ENCODE measurements around the gene ZFAND3.
"Not testable (repeated sequence)": the region's sequence is repeated elsewhere in the genome, so short reads cannot be mapped to it uniquely, and the experiment has no call there.

Gene ZFAND3

DNA sequence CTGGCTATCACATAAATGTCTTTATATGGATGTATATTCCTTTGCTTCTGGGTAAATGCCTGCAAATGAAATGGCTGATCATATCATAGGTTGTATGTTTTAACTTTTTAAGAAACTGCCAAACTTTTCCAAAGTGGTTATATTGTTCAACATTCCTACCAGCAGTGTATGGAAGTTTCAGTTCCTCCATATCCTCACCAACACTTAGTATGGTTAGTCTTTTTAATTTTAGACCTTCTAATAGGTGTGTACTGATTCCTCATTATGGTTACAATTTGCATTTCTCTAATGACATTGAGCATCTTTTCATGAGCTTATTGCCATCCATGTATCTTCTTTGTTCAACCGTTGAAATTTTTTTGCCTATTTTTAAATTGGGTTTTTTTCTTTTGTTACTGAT lies 155.4 kb downstream of the ZFAND3 start:
- no peak for DNase-seq

DNA sequence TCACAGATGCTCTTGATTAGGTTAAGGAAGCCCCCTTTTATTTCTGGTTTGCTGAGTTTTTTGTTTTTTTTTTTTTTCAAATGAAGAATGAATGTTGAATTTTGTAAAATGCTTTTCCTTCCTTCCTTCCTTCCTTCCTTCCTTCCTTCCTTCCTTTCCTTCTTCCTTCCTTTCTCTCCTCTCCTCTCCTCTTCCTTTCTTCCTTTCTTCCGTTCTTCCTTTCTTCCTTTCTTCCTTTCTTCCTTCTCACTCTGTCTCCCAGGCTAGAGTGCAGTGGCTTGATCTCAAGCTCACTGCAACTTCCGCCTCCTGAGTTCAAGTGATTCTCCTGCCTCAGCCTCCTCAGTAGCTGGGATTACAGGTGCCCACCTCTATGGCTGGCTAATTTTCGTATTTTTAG lies 158.2 kb downstream of the ZFAND3 start:
- DNase-seq: no peak

DNA sequence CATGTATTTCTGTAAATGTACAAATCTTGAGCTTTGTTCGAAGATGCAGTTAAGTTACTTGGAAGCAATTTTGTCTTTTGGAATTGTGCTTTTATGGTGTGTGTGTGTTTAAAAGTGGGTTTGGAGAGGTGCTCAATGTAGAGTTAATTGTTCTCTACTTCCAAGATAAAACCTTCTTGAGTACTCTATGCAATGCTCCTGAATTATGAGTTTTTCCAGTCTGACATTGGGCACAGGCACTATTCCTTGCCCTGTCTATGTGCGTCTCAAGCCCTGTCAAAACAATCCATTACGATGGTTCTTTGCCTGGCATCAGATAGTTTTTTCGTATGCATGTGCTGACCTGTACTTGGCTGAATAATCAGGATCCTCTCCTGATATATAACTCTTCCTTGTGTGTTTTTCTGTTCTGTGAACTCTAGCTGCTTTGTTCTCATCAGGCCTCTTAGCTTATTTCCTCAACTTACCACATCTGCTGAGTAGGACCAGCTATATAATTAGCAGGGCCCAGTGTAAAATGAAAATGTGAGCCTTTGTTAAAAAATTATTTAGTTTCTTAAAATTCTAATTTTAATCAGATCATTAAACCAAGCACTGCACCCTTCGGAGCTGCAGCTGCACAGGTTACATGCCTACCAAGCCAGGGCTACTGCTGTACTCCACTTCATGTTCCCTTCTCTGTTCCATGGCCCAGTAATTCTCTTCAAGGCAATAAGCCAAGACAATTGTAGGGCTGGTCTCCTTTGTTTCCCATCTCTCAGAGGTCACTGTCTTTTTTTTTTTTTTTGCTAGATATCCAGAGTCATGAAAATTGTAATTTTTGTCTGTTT lies 160.1 kb downstream of the ZFAND3 start:
- DNase-seq: no peak

DNA sequence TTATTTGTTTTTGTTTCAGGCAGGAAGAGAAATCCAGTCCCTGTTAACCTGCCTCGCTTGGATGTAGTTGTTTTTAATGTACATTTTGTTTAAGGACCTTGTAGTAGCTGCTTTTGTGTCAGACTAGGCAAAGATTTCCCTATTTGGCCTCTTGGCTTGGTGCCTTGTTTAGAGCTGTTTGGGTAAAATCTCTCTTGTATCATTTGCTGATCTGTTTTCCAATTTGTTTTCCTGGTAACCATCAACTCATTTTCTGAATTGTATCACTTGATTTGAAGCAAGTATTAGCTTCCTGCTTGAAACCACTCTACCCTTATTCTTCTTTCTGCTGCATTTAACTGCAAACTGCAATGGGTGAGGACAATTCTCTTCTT lies 160.7 kb downstream of the ZFAND3 start:
- peak; percentile 28 for DNase-seq

DNA sequence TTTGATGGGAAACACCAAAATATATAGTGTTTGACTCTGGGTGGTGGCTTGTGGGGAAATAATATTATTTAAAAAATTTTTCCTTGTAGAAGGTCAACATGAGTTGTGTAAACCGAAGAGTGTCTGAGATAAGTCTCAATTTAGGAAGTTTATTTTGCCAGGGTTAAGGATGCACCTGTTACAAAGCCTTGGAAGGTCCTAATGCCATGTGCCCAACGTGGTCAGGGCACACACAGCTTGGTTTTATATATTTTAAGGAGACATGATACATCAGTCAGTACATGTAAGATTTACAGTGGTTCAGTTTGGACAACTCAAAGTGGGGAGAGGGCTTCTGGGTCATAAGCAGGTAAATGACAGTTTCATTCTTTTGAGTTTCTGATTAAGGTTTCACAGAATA lies 162.1 kb downstream of the ZFAND3 start:
- no peak for DNase-seq

DNA sequence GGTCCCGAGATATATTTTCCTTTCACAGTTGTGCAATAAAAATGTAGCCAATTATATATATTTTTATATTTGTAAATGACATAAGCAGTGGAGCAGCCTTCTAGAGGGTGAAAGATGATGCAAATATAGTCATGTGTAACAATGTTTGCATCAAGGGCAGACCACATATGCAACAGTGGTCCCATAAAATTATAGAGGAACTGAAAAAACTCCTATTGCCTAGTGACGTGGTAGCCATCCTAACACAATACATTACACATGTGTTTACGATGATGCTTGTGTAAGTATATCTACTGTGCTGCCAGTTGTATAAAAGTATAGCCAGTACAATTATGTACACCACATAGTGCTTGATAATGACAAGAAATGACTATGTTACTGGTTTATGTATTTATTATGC lies 162.8 kb downstream of the ZFAND3 start:
- no peak for DNase-seq

DNA sequence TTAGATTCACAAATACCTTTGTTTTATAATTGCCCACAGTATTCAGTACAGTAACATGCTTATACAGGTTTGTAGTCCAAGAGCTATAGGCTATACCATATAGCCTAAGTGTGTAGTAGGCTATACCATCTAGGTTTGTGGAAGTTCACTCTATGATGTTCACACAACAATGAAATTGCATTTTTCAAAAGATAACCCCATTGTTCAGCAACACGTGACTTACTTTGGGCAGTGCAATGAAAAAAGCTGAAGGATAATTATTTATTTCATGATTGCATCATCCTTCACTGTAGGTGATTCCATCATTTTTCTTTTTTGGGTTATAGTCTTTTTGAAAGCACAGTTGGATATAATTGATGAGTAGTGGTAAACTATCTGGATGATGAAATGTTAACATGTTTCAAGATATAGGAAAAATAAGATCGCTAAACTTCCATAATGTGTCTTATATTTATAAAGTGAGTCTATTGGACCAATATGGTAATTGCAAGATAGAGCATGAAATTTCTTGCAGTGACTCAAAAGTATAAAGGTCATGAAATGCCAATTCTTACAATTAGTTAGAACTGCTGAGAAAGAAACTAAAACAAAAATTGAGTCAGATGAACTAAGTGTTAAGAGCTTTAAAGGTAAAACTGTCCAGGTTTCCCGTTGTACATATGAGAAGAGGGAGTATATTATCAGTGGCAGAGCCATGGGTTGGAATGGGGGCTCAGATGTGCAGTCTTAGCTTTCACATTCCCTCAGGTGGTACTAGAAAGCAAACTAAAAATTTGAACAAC lies 164.4 kb downstream of the ZFAND3 start:
- DNase-seq: no peak

DNA sequence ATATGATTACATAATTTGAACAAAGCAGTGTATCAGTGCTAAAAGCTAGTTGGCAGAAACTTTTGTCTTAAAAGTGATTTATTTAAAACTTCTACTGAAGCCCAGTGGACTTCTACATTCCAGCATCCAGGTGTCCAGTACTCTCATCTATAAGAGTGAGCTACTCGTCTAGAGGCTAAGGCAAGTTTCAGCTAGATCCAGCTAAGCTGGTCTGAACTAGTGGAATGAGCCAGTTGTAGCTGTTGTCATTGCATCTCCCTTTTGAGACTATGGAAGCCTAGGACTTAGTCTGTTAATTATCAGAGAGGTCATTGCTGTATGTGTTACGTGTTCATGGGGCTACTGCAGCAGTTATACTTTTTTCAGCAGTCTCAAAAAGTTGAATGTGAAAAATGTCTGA lies 165.1 kb downstream of the ZFAND3 start:
- no peak for DNase-seq

DNA sequence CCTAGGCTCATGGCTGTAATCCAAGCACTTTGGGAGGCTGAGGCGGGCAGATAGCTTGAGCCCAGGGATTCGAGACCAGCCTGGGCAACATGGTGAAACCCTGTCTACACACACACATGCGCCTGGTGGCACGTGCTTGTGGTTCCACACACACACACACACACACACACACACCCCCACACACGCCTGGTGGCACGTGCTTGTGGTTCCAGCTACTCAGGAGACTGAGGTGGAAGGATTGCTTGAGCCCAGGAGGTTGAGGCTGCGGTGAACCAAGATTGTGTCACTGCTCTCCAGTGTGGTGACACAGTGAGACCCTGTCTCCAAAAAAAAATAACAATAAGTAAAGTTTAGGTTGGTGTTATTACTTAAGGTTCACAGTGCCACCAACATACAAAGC lies 165.8 kb downstream of the ZFAND3 start:
- no peak for DNase-seq

DNA sequence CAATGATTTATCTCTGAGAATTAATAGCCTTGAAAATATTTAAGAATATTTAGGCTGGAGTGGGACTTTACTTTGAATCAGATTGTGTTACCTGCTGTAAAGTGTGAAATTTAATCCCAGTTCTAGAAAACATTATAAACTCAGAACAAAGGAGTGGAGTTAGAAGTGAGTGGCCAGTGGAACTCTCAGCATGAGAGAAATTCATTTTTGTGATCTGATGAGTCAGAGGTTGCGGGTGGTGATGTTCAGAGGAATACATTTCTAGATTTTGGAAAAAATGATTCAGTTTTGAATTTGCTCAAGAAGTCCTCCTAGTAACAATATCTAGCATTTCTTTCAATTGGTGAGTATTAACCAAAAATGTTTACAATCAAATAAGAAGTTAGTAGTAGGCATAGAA lies 167.5 kb downstream of the ZFAND3 start:
- no peak for DNase-seq

DNA sequence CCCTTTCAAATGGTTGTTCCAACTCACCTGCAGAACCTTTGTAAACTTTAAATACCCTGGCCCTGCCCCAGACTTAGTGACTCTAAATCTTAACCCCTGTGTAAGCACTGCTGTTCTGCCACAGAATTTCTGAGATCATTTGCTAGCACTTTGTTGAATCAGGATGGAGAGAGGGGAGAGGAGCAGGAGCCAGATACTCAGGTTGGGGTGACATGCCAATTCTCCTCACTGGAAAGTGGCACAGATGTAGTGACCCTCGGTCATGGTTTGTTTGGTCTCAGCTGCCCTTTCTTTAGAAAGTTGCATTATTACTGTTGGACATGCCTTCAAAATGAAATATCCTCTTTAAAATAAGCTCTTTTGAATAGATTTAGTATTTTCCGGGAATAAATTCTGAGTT lies 168.0 kb downstream of the ZFAND3 start:
- DNase-seq: no peak

DNA sequence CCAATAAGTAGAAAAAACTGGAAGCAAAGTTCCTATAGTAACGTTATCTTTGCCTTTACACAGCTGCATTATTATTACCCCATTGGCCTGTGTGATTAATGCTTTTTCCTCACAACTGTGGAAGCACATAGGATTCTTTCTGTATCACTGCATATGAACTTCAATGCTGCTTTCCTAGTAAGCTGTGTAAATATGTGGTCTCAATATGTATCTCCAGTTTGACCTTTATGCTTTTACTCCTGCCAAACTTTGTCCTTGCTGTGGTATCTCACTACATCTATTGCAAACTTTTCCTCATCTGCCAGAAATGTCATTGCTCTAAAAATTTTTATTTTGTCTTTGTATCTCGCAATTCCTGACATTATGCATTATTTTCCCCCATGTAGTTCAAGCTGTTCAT lies 168.6 kb downstream of the ZFAND3 start:
- no peak for DNase-seq

DNA sequence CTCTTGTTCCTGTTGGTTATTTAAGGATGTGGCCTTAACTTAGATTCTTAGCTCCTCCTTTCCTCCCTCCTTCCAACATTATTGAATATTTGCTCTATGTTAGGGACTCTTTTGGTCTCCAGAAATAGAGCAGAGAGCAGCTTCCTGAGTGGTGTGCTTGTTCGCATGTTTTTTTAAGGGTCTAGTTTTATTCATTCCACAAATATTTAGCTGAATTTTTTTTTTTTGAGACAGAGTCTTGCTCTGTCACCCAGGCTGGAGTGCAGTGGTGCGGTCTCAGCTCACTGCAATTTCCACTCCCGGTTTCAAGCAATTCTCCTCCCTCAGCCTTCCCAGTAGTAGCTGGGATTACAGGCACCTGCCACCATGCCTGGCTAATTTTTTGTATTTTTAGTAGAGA lies 169.2 kb downstream of the ZFAND3 start:
- no peak for DNase-seq

DNA sequence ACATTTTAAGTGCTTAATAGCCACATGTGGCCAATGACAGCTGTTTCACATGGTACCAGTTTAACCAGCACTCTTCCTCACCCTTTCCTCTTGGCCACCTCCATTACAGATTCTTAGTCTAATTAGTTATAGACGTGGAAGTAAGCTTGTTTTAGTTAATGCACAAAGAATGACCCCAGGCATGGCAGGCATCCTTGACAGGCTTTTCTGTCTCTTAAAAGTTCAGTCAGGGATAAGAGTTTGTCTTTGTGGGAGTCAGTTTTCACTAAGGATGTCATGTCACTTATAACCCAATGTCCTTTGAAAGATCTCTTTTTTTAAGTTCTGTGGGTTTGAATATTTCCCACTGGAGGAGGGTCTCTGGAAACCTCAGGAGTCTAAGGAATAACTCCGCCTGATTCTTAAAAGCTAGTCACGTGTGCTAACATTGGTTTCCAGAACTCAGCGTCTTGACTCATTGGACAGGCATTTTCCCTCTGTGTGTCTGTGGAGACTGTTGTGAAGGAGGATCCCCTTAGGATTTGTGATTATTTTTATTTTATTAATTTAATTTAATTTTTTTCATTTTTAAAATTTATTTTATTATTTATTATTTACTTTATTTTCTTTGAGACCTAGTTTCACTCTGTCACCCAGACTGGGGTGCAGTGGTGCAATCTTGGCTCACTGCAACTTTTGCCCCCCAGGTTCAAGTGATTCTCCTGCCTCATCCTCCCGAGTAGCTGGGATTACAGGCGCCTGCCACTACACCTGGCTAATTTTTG lies 171.4 kb downstream of the ZFAND3 start:
- DNase-seq: no peak

DNA sequence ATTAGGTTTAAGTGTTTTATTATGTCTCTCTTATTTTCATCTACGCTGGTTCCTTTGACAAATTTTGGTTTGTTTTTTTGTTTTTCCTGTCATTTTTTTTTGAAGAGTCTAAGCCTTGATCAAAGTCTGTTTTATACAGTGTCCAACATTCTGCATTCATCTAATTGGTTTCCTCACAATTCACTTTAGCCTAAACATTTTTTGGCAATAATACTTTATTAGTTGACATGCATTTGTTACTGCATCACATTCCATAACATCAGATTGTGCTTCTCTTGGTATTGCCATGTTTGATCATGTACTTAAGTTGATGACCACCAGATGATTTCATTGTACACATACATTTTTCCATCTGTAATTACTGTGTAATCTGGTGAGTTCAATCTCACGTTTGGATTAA lies 173.2 kb downstream of the ZFAND3 start:
- DNase-seq: no peak

DNA sequence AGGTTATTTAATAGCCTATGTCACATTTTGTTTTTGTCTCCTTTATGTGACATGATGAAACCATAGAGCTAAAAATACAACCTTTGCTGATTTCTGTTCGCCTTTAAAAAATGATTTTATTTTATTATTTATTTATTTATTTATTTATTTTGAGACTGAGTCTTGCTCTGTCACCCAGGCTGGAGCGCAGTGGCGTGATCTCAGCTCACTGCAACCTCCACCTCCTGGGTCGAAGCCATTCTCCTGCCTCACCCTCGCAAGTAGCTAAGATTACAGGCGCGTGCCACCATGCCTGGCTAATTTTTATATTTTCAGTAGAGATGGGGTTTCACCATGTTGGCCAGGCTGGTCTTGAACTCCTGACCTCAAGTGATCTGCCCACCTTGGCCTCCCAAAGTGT lies 173.7 kb downstream of the ZFAND3 start:
- not testable (repeated sequence) for DNase-seq

DNA sequence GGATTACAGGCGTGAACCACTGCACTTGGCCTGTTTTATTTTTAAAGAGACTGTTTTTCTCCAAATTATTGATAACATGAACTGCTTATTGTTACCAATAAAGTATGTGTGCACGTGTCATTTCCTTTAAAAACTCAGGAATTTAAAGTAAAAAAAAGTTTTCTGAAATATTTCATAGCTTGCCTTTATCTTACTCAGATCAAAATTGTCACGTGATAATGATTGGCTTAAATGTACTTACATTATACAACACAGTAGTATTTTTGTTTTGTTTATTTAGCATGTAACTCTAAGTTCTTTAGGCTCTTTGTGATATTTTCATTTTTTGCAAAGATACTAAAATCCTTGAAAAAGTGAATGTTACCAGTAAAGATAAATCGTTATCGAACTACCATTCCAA lies 174.1 kb downstream of the ZFAND3 start:
- DNase-seq: no peak

DNA sequence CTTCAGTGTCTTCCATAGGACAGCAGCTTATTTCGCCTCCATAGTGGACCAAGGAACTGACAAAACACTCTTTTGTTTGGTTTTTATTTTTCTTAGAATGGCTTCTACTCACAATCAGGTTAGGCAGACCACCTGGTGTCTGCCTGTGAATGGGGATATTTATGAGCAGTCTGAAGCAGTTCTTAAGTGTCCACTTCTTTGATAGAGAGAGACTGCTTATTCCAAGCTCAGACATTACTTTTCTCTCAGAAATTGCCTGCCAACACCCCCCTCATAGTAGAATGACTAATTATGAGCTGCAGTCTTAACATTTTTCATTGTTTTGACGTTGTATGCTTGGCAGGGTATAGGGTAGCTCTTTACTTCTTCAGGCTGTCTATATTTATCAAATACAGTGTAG lies 174.7 kb downstream of the ZFAND3 start:
- DNase-seq: no peak

DNA sequence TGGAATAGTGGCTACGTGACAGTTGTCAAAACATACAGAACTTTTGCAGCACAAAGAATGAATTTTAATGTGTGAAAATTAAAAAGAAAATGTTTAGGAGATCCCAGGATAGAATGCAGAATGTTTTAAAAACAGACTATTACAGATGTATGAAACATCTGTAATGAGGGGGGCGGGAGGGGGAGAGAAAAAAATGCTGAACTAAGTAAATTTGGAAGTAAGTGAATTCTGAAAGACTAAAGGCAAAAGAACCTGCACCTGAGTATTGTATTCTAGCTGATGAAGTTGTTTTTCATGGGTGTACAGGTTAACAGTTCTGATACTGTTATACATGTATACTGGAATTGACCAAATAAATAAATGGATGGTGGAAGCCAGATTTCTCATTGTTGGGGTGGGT lies 178.8 kb downstream of the ZFAND3 start:
- no peak for DNase-seq

DNA sequence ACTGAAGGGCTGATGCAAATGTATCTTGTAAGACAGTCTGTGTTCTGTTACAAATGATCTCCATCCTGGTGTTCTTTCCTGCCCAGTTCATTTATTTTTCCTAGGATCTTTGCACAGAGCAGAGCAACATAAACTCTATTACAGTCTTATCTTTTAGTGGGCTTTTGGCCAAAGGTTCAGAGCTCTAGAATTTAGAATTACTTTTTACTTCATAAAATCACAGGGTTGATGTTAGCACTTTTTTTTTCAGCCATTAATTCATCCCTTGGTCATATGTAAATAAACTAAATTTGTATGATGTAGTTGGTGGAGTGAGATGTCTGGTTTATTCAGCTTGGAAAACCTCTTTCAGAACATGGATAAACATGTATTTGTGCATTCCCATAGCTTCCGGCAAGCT lies 181.9 kb downstream of the ZFAND3 start:
- DNase-seq: no peak

DNA sequence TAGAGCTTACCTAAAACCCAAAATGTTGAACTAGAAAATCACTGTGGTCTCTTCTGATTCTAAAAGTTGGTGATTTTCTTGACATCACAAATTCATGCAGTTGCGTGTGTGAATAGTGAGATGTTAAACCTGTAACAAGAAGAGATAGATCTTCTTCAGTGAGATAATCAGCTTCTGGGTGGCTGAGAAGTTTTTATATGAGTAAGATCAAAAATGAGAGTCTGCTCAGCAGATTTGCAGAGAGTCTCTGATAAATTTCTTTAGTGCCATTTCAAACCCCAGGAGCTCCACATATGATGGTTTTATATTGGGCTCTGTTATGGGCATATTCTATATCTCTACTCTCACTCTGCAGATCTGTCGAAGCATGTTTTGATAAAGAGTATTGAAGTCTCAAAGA lies 185.4 kb downstream of the ZFAND3 start:
- no peak for DNase-seq

DNA sequence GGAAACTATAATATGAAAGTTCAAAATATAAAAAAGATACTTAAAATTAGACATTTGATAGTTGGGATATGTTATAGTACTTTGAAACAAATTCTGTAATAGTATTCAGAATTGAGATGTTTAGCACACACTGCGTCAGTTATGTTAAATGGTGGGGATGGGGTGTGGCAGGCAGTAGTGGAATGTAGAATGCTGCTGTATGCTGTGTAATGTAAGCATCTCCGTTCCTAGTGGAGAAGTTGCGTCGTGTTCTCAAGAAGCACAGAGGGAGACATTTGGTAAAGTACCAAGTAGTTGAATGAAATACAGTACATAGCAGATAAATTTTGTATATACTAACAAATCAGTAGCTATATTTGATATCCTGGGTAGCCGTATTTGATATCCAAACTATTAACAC lies 192.4 kb downstream of the ZFAND3 start:
- DNase-seq: no peak

DNA sequence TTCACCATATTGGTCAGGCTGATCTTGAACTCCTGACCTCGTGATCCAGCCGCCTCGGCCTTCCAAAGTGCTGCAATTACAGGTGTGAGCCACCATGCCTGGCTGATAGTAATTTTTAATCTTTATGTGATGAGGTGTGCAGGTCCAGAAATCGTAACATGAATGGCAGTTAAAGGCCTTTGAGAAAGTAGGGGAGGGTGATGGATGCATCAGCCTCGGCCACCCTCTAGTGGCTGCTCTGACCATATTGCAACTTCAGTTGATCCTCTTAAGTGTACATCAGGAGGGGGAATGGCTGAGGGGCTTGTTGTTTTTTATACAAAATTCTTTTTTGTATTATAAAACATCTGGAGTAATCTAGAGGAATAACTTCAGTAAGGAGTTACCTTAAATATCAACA lies 193.0 kb downstream of the ZFAND3 start:
- DNase-seq: peak; percentile 25

DNA sequence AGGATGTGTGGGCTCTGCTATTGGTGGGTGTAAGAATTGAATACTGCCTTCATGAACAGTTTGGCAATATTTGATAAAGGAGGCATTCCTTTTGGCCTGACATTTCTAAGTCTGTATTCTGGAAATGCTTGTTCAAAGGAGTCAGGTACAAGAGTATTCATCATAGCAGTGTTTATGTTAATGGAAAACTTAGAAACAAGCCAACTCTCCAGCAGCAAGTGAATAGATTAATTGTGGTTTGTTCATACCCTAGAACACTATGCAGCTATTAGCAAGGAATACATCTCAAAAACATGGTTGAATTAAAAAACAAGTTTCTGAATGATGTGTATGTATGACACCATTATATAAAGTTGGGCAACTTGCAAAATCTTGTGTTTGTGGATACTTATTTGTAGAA lies 195.8 kb downstream of the ZFAND3 start:
- DNase-seq: no peak
